Adrenal gland (tissue), 5 donors: Measurements from ENCODE around the gene NAT9.

ENCODE experiments used
- CTCF ChIP-seq, 6 experiments: fragments of 450-650 bp in 4 of 6; fragments of 200-600 bp in 2 of 6; sonication (generic) in 1 of 6; IDR thresholded peaks; 1 replicate in 5 of 6; 2 replicates in 1 of 6; pipeline versions ENCODE4 v1.5.1 to v1.8.0; 2016 to 2021; ENCODE audit warnings: antibody characterized with exemption in 6 of 6, mild to moderate bottlenecking in 2 of 6, moderate library complexity in 1 of 6
- POLR2A ChIP-seq, 2 donors: fragments of 450-650 bp; IDR thresholded peaks; one replicate each; pipeline ENCODE4 v1.6.1; 2017; ENCODE audit warnings: antibody characterized with exemption in 2 of 2, mild to moderate bottlenecking in 2 of 2, moderate library complexity in 1 of 2
- donor health status: DM: no; HTN: no; CAD: no.

GRCh38 chr17:74732042-74732867 lies 43.9 kb downstream of the NAT9 start:
- TF ChIP-seq CTCF (IDR thresholded peaks at IDR 0.05) (no peak), POLR2A (IDR thresholded peaks at IDR 0.05) (no peak)
